GF-D8 (cell line): ENCODE measurements around the gene SIRT2.
"Not testable (repeated sequence)": the region's sequence is repeated elsewhere in the genome, so short reads cannot be mapped to it uniquely, and the experiment has no call there.

Experiments used
- DNase-seq: peaks from one replicate; lab custom pipeline; 2025; lab: John Stamatoyannopoulos, UW

SIRT2 gene

DNA sequence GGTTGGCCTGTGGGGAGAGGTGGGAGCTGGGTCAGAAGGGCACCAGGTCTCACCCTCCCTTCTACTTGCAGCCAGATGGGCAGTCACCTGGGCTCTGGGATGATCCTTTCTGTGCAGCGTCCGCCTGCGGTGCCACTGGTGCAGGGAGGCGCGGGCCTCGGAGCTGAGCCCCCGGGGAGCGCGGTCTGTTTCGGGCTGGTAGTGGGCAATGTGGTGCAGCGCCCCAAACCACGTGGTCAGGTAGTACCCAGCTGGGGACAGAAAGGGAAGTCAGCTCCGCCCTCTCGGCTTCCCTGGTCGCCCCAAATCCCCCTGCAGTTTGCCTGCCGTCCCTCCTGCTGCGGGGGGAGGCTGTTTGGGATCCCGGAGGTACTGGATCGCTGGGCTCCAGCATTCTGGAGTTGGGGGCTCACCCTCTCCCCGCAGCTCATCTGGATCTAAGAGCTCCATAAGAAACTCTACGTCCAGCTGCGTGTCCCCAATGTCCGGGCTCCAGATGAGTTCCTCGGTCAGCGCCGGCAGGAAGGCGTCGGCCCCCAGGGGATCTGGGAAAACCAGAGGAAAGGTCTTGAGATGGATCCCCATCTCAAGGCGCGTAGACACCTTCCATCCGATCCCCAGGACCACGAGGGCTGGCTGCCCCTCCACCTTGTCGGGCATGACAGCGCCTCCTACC lies 30.1 kb downstream of the SIRT2 start:
- no peak for DNase-seq

DNA sequence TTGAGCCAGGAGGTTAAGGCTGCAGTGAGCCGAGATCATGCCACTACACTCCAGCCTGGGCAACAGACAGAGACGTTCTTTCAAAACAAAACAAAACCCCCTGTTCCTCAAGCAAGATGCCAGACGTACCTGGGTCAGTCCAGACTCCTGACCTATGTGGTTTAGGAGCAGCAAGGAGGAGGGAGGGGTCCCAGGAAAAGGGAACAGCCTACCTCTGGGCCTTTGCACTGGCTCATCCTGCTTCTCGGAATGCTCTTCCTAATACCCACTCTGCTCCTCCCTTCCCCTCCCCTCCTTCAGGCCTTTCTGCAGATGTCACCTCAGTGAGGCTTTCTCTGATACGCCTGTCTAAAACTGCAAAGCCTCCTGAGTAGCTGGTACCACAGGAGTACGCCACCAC lies 30.9 kb downstream of the SIRT2 start:
- DNase-seq: no peak

DNA sequence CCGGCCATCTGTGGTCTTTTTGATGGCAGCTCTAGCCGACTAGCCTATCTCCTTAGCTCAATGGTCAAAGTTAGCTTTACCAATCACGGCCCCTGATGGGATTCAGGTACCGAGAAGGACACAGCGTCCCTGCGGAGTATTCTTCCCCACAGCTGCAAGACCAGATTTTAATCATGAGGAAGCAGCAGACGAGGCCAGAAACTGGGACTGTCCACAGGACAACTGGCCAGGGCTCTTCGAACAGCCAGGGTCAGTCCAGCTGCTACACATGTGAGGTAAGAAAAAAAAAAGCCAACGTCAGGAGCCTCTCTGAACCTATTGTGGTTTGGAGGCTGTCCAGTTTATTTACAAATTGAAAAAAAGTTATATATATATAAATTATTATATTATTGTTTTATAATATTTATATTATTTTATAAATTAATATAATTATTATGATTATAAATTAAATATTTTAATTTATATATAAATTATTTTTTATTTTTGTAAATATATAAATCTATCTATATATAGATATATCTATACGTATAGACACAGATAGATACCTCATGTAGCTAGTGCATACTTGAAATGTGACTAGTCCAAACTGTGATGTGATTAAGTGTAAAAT lies 32.1 kb downstream of the SIRT2 start:
- no peak for DNase-seq

DNA sequence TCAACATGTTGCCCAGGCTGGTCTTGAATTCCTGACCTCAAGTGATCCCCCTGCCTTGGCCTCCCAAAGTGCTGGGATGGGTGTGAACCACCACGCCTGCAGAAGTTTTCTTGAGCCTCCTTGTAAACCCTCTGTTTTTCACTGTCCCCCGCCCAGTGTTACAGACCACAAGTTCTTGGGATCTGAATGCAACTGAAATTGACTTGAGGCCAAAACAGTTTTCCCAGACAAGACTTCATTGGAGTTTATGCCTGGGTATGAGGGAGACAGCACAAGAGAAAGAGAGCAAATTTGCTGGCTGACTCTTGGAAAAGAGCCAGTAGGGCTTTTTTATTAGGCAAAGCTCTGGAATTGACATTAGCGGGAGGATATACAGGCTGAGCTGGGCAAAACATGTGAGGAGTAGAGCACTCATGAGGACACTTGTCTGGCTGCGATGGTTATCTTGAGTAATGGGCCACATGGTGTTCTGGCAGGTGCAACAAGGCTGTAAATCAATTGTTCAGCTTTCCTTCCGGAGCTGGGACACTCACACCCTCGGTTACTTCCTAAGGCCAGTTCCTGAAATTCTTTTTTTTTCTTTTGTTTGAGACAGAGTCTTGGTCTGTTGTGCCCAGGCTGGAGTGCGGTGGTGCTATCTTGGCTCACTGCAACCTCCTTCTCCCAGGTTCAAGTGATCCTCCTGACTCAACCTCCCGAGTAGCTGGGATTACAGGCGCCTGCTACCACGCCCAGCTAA lies 36.9 kb downstream of the SIRT2 start:
- DNase-seq: peak; percentile 84

GRCh38 chr19:38861368-38861767 lies 38.0 kb downstream of the SIRT2 start:
- no peak for DNase-seq

GRCh38 chr19:38859631-38860204 lies 39.7 kb downstream of the SIRT2 start:
- DNase-seq: not testable (repeated sequence)

DNA sequence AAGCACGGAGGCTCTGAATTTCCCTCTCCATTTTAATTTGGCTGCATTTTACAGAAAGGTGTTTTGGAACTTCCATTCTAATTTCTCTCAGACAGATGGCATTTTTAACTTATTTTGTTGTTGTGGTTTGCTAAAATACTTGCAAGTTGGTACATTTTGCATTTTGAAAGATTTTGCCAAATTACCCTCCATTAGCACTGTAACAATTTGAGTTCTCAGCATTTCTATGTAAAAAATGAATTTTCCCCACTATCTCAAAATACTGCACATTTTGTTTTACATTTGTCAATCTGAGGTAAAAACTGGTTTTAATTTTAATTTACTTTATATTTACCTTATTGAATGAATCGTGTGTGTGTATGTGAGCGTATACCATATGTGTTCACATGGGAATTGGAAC lies 42.6 kb downstream of the SIRT2 start:
- no peak for DNase-seq

DNA sequence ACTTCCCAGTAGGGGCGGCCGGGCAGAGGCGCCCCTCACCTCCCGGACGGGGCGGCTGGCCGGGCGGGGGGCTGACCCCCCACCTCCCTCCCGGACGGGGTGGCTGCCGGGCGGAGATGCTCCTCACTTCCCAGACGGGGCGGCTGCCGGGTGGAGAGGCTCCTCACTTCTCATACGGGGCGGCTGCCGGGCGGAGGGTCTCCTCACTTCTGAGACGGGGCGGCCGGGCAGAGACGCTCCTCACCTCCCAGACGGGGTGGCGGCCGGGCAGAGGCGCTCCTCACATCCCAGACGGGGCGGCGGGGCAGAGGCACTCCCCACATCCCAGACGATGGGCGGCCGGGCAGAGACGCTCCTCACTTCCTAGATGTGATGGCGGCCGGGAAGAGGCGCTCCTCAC lies 43.7 kb downstream of the SIRT2 start:
- DNase-seq: not testable (repeated sequence)

GRCh38 chr19:38854961-38855360 lies 44.5 kb downstream of the SIRT2 start:
- not testable (repeated sequence) for DNase-seq

DNA sequence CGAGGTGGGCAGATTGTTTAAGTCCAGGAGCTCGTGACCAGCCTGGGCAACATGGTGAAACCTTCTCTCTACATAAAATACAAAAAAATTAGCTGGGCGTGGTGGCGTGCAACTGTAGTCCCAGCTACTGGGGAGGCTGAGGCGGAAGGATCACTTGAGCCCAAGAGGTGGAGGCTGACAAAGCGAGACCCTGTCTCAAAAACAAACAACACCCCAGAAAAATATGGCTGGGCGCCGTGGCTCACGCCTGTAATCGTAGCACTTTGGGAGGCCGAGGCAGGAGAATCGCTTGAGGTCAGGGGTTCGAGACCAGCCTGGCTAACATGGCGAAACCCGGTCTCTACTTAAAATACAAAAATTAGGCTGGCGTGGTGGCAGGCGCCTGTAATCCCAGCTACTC lies 46.2 kb downstream of the SIRT2 start:
- no peak for DNase-seq

DNA sequence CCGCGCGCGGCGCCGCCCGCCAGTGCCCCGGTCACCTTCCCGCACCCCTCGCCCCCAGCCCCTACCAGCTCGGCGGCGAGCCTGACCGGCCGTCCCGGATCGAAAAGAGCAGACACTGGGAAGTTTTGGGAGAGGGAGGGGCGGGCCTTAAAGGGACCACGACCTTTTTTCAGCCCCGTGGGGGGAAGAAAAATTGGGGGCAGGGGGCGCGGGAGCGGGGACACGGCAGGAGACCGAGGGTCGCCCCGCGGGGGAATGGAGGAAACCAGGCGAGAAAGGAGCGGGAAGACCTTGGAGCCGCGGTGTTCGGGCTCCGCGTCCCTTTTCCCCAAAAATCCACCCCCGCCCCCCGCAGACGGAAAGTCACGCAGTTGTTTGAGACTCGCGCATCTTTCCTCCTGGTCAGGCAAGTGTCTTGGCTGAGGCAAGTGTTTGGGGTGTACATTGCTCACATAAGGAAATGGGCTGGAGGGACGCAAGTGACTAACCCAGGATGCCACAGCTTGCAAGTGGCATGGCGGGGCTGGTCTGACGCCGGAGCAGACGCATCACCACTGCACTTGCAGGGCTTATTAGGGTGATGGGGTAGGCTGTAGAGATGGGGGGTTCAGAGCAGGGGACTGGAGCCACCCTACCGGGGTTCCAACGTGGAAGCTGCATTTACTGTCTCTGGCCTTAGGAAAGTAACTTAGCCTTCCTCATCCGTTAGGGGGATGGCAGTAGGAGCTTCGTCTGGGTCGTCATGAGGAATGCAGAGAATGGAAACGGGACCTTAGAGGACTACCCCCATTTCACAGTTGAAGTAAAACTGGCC lies 47.0 kb downstream of the SIRT2 start:
- no peak for DNase-seq

DNA sequence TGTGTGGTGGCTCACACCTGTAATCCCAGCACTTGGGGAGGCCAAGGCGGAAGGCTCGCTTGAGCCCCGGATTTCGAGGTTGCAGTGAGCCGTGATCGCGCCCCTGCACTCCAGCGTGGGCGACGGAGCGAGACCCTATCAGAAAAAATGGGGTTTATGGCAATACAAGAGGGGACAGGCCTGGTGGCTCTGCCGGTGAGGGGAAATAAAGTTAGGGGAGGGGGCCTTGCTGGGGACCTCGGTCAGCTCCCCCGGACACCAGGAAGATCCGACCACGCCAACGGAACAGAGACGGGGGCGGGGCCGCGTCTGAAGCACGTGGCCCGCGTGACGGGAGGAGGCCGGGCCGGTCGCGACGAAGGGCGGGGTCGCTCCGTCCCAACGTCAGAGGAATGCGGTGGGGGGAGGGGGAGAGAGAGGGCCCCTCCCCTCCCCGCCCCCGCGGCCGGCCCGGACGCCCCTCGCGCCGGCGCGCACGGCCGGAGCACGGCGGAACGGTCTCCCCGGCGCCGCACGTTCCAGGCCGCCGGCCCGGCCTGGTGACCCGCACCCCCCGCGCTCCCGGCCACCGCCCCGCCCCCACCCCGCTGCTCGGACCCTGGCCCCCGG lies 47.7 kb downstream of the SIRT2 start:
- DNase-seq: peak; percentile 74

GRCh38 chr19:38850976-38851621 lies 48.3 kb downstream of the SIRT2 start:
- DNase-seq: no peak

GRCh38 chr19:38850436-38850975 lies 48.9 kb downstream of the SIRT2 start:
- DNase-seq: no peak

- peak; percentile 100 for DNase-seq
Observed at GRCh38 chr19:38849860-38850435, 49.5 kb downstream of the SIRT2 start, which contains the start of gene HNRNPL. TSS of gene HNRNPL (minus strand) at chr19:38849986. CDS start at chr19:38849966, 20 bp downstream.

DNA sequence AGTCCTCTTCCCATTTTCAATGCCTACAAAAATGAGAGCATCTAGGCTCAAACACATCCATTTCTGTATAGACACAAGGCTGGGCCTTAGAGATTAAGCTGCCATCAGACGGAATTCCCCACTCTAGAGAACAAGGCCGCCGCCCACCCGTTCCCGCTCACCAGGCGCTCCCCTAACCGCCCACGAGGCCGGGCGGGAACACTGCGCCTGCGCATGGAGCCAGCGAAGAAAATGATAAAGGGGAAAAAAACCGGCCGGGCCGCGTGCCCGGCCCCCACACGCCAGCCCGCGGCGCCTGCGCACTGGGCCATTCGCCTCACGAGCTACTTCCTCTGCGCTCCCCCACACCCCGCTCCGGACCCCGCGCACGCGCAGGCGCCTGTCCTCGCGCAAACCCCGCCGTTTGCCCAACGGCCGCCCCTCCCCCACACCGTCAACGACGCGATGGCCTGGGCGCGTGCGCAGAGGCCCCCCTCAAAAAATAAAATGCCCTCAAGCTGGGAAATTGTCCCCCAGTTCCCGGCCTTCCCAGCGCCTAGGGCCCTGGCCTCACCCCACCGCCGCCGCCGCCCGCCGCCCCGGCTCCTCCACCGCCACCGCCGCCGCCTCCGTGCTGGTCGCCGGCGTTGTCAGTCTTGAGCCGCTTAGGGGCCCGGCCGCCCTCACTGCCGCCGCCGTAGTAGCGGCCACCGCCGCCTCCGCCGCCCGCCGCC lies 50.1 kb downstream of the SIRT2 start:
- DNase-seq: peak; percentile 86

GRCh38 chr19:38848299-38849146 lies 50.9 kb downstream of the SIRT2 start:
- DNase-seq: no peak

GRCh38 chr19:38846097-38846496 lies 53.3 kb downstream of the SIRT2 start:
- DNase-seq: no peak
